SK-N-SH (cell line): ENCODE data around the gene POLN.

Experiments used
- JUND ChIP-seq: IDR thresholded peaks from 2 replicates; pipeline ENCODE4 v1.4.0; 2012
- NFIC ChIP-seq: IDR thresholded peaks from 2 replicates; pipeline ENCODE4 v1.4.0; 2012; ENCODE audit warnings: borderline replicate concordance
- SIN3A ChIP-seq: IDR thresholded peaks from 2 replicates; pipeline ENCODE4 v1.6.1; 2012; ENCODE audit warnings: low read depth, mild to moderate bottlenecking, low read length, moderate library complexity, borderline replicate concordance
- TF ChIP-seq, protein P1 (sequence below): fragments of 200-600 bp; sonication (generic); IDR thresholded peaks from 2 replicates; pipeline ENCODE4 v1.6.1; 2017; ENCODE audit warnings: antibody characterized with exemption, mild to moderate bottlenecking, moderate library complexity

DNA sequence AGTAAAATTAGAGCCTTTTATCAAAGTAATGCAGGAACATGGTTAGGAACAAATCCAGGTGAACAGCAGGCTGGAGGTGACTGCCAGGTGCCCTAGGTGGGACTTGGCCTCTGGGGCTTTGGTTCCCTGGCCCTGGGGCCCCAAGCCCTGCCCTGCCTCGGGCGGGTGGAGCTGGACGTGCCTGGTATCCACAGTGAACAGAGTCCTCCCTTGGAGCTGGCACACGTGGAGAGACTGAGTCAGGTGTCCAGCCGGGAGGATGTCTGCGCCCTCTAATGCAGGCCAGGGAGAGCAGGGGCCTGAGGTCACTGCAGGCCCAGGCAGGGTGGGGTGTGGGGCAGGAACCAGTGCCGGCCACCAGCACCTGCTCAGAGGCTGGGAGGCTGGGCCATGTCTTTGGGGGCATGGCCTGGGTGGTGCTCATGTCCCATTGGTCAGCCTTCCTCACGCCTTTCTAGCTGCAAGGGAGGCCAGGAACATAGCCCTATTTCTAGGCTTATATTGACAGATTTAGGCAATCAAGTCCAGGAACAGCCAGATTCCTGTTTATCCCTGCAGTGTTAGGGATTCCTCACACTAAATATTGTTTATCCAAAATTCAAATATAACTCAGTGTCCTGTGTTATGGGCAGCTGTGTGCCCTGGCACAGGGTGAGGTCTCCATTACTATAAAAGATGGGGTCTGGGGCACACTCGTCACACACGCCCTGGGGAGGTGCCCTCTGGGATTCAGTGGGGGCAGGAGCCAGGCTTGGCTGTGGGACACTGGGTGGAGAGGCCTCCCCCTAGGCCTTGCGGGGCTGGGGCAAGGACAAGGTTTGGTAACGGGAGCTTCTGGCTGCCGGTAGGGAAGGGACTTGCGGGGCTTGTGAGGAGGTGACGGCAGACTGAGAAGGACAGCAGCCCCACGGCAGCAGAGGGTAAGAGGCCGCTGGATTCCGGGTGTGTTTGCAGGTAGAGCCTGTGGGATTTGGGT is 197.1 kb downstream of the POLN start:
- TF ChIP-seq, protein P1, sequence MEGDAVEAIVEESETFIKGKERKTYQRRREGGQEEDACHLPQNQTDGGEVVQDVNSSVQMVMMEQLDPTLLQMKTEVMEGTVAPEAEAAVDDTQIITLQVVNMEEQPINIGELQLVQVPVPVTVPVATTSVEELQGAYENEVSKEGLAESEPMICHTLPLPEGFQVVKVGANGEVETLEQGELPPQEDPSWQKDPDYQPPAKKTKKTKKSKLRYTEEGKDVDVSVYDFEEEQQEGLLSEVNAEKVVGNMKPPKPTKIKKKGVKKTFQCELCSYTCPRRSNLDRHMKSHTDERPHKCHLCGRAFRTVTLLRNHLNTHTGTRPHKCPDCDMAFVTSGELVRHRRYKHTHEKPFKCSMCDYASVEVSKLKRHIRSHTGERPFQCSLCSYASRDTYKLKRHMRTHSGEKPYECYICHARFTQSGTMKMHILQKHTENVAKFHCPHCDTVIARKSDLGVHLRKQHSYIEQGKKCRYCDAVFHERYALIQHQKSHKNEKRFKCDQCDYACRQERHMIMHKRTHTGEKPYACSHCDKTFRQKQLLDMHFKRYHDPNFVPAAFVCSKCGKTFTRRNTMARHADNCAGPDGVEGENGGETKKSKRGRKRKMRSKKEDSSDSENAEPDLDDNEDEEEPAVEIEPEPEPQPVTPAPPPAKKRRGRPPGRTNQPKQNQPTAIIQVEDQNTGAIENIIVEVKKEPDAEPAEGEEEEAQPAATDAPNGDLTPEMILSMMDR = no peak
- TF ChIP-seq SIN3A (no peak), NFIC (no peak), JUND (no peak)
